Measurements from ENCODE around the gene MPV17.

DNA sequence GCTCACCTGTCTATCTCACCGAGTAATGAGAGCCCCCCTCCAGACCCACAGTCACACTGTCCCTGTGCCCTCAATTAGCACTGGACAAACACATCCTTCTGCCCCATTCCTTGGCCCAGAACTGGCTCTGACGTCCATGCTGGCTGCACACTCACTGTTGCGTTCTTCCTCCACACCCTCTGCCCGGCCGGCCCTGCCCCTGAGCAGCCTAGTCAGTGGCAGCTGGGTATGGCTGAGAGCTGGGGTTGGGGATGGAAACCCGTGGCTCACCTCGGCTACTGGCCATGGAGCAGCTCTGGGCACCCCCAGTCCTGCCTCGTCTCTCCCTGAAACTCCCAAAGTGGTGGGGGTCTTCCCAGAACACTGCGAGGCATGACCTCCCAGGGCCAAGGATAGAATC, 8.2 kb downstream of the MPV17 start:
- TF ChIP-seq, protein P1, sequence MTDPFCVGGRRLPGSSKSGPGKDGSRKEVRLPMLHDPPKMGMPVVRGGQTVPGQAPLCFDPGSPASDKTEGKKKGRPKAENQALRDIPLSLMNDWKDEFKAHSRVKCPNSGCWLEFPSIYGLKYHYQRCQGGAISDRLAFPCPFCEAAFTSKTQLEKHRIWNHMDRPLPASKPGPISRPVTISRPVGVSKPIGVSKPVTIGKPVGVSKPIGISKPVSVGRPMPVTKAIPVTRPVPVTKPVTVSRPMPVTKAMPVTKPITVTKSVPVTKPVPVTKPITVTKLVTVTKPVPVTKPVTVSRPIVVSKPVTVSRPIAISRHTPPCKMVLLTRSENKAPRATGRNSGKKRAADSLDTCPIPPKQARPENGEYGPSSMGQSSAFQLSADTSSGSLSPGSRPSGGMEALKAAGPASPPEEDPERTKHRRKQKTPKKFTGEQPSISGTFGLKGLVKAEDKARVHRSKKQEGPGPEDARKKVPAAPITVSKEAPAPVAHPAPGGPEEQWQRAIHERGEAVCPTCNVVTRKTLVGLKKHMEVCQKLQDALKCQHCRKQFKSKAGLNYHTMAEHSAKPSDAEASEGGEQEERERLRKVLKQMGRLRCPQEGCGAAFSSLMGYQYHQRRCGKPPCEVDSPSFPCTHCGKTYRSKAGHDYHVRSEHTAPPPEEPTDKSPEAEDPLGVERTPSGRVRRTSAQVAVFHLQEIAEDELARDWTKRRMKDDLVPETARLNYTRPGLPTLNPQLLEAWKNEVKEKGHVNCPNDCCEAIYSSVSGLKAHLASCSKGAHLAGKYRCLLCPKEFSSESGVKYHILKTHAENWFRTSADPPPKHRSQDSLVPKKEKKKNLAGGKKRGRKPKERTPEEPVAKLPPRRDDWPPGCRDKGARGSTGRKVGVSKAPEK (CRISPR knock-in tag; IDR thresholded peaks at IDR 0.05; ENCODE audit: borderline replicate concordance) = no peak
- no peak for TF ChIP-seq ZKSCAN5 (CRISPR knock-in tag; IDR thresholded peaks at IDR 0.05)
- no peak for TF ChIP-seq ZNF354B (CRISPR knock-in tag; IDR thresholded peaks at IDR 0.05)
- TF ChIP-seq MXD4 (CRISPR knock-in tag; IDR thresholded peaks at IDR 0.05) = no peak

Measured in HepG2 (cell line).